ENCODE measurements around the gene CIC. TPM values are rescaled to one million over a fixed set of nuclear protein-coding genes. Genes with fewer than 3 reads are reported as not detected.

Gene CIC
- total RNA-seq, 1 donor from 2014 or later = 96.5 TPM

- Mint-ChIP-seq H3K27ac (peak overlapping the region; percentile 82), H3K4me3 (peak overlapping the region; percentile 86), H3K9me3 (no peaks in the 10 kb centered on the region), H3K4me1 (peaks cover 49% of the 10 kb centered on the region), H3K36me3 (ENCODE audit: low read depth) (peaks cover 12% of the 10 kb centered on the region), H3K27me3 (no peaks in the 10 kb centered on the region)
- DNase-seq (no peak), ATAC-seq (ENCODE audit: low read depth) (no peak)
- ChIA-PET POLR2A (interaction anchor here (1.1 to 5.2 kb wide), 7 partner anchors 9 to 165 kb away, joined by 3 to 68 read pairs (median 15); partner anchors contain the start of genes CIC, GSK3A, POU2F2 and ZNF526), CTCF (interaction anchor here (1.3 to 2.9 kb wide), 7 partner anchors 18 to 170 kb away, joined by 3 to 29 read pairs (median 10); partner anchors contain the start of genes GSK3A and POU2F2)
- intact Hi-C loops (cut with micrococcal nuclease) = no loop called here
- TF ChIP-seq, protein P1, sequence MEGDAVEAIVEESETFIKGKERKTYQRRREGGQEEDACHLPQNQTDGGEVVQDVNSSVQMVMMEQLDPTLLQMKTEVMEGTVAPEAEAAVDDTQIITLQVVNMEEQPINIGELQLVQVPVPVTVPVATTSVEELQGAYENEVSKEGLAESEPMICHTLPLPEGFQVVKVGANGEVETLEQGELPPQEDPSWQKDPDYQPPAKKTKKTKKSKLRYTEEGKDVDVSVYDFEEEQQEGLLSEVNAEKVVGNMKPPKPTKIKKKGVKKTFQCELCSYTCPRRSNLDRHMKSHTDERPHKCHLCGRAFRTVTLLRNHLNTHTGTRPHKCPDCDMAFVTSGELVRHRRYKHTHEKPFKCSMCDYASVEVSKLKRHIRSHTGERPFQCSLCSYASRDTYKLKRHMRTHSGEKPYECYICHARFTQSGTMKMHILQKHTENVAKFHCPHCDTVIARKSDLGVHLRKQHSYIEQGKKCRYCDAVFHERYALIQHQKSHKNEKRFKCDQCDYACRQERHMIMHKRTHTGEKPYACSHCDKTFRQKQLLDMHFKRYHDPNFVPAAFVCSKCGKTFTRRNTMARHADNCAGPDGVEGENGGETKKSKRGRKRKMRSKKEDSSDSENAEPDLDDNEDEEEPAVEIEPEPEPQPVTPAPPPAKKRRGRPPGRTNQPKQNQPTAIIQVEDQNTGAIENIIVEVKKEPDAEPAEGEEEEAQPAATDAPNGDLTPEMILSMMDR (IDR thresholded peaks at IDR 0.05) = no peak
These were observed 9.6 kb downstream of the CIC start for GRCh38 chr19:42278452-42279154.

DNA sequence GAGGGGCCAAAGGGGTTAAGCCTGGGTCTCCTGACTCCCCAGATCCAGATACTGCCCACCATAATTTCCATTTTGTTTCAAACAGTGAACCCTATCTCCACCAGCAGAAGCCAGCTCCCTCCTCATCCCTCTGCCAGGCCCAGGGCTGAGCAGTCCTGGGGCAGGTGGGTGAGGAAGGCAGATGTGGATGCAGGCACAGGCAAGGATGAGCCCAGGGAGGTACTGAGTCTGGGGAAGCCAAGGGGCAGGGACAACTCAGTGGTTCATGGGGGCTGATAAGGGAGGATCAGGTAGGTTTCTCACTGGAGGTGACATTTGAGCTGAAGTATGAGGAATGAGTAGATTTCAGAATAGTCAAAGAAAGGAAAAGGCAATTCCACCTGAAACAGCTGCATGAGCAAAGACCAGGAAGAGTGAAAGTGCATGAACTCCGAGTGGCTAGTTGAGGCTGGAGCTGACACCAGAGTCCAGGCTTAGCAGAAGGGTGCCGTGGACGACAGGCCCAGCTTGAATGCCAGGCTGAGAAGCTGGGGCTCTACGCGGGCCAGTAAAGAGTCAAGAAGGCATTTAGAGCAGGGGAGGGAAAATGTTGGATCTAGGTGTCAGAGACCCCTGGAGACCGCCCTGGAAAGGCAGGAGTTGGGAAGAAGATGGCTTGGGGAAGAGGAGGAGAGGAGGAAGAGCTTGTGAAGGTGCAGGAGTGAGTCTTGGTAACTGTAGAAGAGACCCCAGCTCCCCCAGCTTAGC is 10.3 kb downstream of the CIC start:
- ChIA-PET CTCF (interaction anchor here (0.6 to 2.9 kb wide), 22 partner anchors 9 to 198 kb away, joined by 3 to 29 read pairs (median 4); partner anchors contain the start of genes CIC, GSK3A and POU2F2), POLR2A (interaction anchor here (0.5 to 5.2 kb wide), 14 partner anchors 9 to 1478 kb away, joined by 3 to 68 read pairs (median 5); partner anchors contain the start of genes CIC, DEDD2, GSK3A and POU2F2)
- H3K36me3 Mint-ChIP-seq (ENCODE audit: low read depth) = peaks cover 7% of the 10 kb centered on the region
- peak overlapping the region; percentile 82 for H3K27ac Mint-ChIP-seq
- DNase-seq = no peak
- no peak for ATAC-seq (ENCODE audit: low read depth)
- H3K27me3 Mint-ChIP-seq = no peaks in the 10 kb centered on the region
- peaks cover 49% of the 10 kb centered on the region for H3K4me1 Mint-ChIP-seq
- intact Hi-C loops (cut with micrococcal nuclease) = no loop called here
- H3K9me3 Mint-ChIP-seq = no peaks in the 10 kb centered on the region
- TF ChIP-seq, protein P1 (IDR thresholded peaks at IDR 0.05) = no peak
- H3K4me3 Mint-ChIP-seq = peak overlapping the region; percentile 86

DNA sequence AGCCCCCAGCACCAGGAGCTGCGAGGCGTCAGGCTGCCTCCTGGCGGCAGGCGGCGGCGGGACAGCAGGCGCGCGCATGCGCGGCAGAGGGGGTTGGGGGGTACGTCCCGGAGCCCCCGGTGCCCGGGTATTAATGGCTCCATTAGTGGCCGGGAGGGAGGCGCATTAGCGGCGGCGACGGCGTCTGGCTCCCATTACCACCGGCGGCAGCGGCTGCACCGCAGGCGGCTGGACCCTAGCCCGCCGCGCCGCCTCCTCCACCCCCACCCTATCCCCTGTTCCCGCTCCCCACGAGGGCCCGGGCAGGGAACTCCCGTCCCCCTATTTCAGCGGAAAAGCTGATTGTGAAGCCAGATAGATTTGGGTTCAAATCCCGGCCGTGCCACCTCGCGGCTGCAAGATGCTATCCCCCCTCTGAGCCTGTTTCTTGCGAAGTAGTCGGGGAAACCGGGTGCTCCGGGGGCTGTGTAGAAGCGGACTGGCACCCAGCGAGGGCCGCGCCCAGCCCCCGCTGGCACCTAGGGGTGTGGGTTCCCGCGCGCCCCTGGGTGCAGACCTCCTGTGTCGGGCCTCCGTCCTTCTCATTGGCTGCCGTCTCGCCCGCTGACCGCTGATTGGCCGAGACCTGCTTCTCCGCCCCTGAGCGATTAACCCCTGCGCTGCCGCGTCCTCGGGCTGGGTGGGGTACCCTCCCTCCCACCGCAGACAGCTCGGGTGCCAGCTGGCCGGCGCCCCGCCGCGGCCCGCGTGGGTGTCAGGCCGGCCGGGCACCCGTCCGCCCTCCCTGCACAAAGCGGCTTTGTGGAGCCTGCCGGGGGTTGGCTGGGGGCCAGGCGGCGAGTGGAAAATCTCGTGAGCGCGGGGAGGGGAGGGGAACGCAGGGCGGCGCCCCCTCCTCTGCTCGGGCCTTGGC is 11.1 kb downstream of the CIC start:
- no peaks in the 10 kb centered on the region for H3K27me3 Mint-ChIP-seq
- ATAC-seq (ENCODE audit: low read depth) = peak; percentile 38
- TF ChIP-seq, protein P1 (IDR thresholded peaks at IDR 0.05) = peak; percentile 91
- H3K9me3 Mint-ChIP-seq = no peaks in the 10 kb centered on the region
- H3K4me1 Mint-ChIP-seq = peaks cover 52% of the 10 kb centered on the region
- peak overlapping the region; percentile 86 for H3K4me3 Mint-ChIP-seq
- DNase-seq = peak; percentile 81
- intact Hi-C loops (cut with micrococcal nuclease) = loop anchor here (1.0 to 5.0 kb wide), 5 partner anchors 26 to 172 kb away; partner anchors contain the start of genes POU2F2 and ZNF526
- peak overlapping the region; percentile 82 for H3K27ac Mint-ChIP-seq
- POLR2A ChIA-PET = interaction anchor here (0.6 to 5.2 kb wide), 15 partner anchors 10 to 420 kb away, joined by 3 to 68 read pairs (median 5); partner anchors contain the start of genes CIC, DEDD2, GSK3A and POU2F2
- peaks cover 3% of the 10 kb centered on the region for H3K36me3 Mint-ChIP-seq (ENCODE audit: low read depth)
- CTCF ChIA-PET = interaction anchor here (0.6 to 2.9 kb wide), 22 partner anchors 10 to 199 kb away, joined by 3 to 29 read pairs (median 4); partner anchors contain the start of genes CIC, GSK3A and POU2F2

DNA sequence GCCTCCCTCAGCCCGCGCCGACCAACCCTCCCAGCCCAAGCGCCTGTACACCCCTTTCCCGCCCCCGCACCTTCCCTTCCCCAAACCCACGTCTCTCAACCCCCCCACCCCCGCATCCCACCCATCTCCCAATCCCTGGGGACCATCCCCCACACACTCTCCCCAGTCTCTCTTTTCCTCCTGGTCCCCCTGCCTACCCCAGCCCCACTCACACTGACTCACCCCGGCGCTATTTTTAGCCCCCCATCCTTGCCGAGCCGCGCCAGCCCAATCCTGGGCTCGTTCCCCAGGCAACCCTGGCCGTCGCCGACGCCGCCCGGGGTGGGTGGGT is 11.7 kb downstream of the CIC start:
- ATAC-seq (ENCODE audit: low read depth) = no peak
- peak overlapping the region; percentile 75 for H3K4me3 Mint-ChIP-seq
- H3K4me1 Mint-ChIP-seq = peaks cover 56% of the 10 kb centered on the region
- ChIA-PET CTCF (interaction anchor here (2.2 kb wide), 1 partner anchor 11 kb away, joined by 22 read pairs; the partner anchor contains the start of gene CIC), POLR2A (interaction anchor here (1.2 to 5.2 kb wide), 5 partner anchors 11 to 167 kb away, joined by 8 to 68 read pairs (median 20); partner anchors contain the start of genes CIC, GSK3A and POU2F2)
- TF ChIP-seq, protein P1 (IDR thresholded peaks at IDR 0.05) = no peak
- H3K36me3 Mint-ChIP-seq (ENCODE audit: low read depth) = peaks cover 3% of the 10 kb centered on the region
- H3K9me3 Mint-ChIP-seq = no peaks in the 10 kb centered on the region
- H3K27me3 Mint-ChIP-seq = no peaks in the 10 kb centered on the region
- DNase-seq = no peak
- H3K27ac Mint-ChIP-seq = peak overlapping the region; percentile 74
- intact Hi-C loops (cut with micrococcal nuclease) = loop anchor here (1.0 to 5.0 kb wide), 5 partner anchors 26 to 172 kb away; partner anchors contain the start of genes POU2F2 and ZNF526

Data from activated B cell treated with CpG ODN at 0.5 μM for 24 hours (primary cell).